ENCODE results near the gene SQSTM1. TPM values are rescaled to one million over a fixed set of nuclear protein-coding genes. Genes with fewer than 3 reads are reported as not detected.

Gene SQSTM1
- total RNA-seq, 1 experiment from 2014 or later: 78.5 TPM

DNA sequence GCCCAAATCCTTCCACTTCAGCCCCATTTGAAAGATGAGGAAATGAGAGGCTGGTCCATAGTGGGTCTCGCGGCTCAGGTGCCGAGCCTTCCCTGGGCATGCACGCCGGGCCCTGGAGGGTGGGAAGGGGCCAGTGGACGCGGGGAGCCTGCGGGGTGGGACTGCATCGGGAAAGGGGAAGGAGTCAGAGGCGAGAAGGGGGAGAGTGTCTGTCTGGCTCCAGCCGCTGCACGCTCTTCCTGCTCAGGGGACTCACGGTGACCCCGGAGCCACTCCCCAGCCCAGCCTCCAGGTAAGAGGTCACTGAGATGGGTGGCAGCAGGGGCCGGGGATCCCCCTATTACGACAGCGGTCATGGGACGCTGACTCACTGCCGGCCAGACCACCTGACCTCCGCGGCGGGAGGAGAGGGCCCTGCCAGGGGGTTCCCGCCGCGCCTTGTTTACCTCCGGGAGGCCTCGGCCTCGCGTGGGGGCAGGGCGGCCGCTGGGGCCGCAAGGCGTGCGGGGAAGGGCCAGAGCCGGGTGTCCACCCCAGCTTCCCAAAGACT, 1.9 kb upstream of the SQSTM1 start:
- Mint-ChIP-seq H3K4me3 (peak overlapping the region; percentile 62), H3K27me3 (ENCODE audit: low read depth) (peaks cover 22% of the 10 kb centered on the region), H3K27ac (no peak overlapping the region), H3K4me1 (peaks cover 41% of the 10 kb centered on the region), H3K36me3 (peaks cover 10% of the 10 kb centered on the region), H3K9me3 (no peaks in the 10 kb centered on the region)
- peak; percentile 7 for ATAC-seq
- ChIA-PET CTCF (interaction anchor here (2.5 kb wide), 1 partner anchor 16 kb away, joined by 20 read pairs; no protein-coding TSS in a partner anchor), POLR2A (interaction anchor here (1.0 kb wide), 1 partner anchor 87 kb away, joined by 3 read pairs; no protein-coding TSS in a partner anchor)
- DNase-seq (ENCODE audit: low spot score): peak; percentile 66
- TF ChIP-seq, protein P1, sequence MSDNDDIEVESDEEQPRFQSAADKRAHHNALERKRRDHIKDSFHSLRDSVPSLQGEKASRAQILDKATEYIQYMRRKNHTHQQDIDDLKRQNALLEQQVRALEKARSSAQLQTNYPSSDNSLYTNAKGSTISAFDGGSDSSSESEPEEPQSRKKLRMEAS (CRISPR knock-in tag; IDR thresholded peaks at IDR 0.05): no peak
- TF ChIP-seq GRHL2 (CRISPR knock-in tag; IDR thresholded peaks at IDR 0.05; ENCODE audit: insufficient replicate concordance, severe bottlenecking): no peak
- TF ChIP-seq, protein P2, sequence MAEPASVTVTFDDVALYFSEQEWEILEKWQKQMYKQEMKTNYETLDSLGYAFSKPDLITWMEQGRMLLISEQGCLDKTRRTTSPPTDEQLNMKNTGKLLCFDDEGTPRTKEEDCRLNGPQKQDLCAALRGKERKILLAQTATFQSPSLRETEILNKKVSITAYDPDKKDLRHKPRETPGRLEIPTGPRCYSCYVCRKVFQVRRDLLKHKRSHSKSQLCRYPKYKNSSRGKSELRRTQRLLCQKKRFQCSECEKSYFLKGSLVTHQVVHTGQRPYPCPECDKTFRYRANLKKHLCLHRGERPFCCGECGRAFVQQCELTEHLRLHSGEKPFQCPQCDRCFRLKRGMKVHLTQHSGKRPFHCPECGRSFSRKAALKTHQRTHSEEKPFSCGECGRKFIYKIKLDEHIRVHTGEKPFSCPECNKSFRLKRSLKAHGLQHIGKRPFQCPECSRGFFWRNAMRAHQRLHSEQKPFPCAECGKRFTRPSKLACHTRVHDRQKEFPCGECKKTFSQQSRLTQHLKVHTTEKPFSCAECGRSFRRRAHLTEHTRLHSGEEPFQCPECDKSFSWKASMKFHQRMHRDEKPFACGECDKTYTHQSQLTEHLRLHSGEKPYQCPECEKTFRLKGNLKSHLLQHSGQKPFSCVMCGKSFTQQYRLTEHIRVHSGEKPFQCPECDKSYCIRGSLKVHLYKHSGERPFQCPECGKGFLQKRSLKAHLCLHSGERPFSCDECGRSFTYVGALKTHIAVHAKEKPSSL (CRISPR knock-in tag; conservative IDR thresholded peaks at IDR 0.05): no peak
- 0 out of 2 replicates have a peak, but pooled peaks have one; percentile 31 for TF ChIP-seq NR2C2 (CRISPR knock-in tag; IDR thresholded peaks at IDR 0.05)
- TF ChIP-seq, protein P3, sequence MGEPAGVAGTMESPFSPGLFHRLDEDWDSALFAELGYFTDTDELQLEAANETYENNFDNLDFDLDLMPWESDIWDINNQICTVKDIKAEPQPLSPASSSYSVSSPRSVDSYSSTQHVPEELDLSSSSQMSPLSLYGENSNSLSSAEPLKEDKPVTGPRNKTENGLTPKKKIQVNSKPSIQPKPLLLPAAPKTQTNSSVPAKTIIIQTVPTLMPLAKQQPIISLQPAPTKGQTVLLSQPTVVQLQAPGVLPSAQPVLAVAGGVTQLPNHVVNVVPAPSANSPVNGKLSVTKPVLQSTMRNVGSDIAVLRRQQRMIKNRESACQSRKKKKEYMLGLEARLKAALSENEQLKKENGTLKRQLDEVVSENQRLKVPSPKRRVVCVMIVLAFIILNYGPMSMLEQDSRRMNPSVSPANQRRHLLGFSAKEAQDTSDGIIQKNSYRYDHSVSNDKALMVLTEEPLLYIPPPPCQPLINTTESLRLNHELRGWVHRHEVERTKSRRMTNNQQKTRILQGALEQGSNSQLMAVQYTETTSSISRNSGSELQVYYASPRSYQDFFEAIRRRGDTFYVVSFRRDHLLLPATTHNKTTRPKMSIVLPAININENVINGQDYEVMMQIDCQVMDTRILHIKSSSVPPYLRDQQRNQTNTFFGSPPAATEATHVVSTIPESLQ (CRISPR knock-in tag; IDR thresholded peaks at IDR 0.05): no peak
- TF ChIP-seq CREB1 (CRISPR knock-in tag; IDR thresholded peaks at IDR 0.05): no peak
- TF ChIP-seq, protein P4, sequence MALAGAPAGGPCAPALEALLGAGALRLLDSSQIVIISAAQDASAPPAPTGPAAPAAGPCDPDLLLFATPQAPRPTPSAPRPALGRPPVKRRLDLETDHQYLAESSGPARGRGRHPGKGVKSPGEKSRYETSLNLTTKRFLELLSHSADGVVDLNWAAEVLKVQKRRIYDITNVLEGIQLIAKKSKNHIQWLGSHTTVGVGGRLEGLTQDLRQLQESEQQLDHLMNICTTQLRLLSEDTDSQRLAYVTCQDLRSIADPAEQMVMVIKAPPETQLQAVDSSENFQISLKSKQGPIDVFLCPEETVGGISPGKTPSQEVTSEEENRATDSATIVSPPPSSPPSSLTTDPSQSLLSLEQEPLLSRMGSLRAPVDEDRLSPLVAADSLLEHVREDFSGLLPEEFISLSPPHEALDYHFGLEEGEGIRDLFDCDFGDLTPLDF (CRISPR knock-in tag; IDR thresholded peaks at IDR 0.05): no peak
- peak; percentile 85 for TF ChIP-seq NFE2L1 (CRISPR knock-in tag; IDR thresholded peaks at IDR 0.05)
- TF ChIP-seq ZNF416 (CRISPR knock-in tag; IDR thresholded peaks at IDR 0.05): no peak
- TF ChIP-seq ZNF232 (CRISPR knock-in tag; IDR thresholded peaks at IDR 0.05): 0 out of 2 replicates have a peak, but pooled peaks have one; percentile 20
- TF ChIP-seq, protein P5, sequence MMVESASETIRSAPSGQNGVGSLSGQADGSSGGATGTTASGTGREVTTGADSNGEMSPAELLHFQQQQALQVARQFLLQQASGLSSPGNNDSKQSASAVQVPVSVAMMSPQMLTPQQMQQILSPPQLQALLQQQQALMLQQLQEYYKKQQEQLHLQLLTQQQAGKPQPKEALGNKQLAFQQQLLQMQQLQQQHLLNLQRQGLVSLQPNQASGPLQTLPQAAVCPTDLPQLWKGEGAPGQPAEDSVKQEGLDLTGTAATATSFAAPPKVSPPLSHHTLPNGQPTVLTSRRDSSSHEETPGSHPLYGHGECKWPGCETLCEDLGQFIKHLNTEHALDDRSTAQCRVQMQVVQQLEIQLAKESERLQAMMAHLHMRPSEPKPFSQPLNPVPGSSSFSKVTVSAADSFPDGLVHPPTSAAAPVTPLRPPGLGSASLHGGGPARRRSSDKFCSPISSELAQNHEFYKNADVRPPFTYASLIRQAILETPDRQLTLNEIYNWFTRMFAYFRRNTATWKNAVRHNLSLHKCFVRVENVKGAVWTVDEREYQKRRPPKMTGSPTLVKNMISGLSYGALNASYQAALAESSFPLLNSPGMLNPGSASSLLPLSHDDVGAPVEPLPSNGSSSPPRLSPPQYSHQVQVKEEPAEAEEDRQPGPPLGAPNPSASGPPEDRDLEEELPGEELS (CRISPR knock-in tag; IDR thresholded peaks at IDR 0.05): no peak
- TF ChIP-seq ZNF396 (CRISPR knock-in tag; IDR thresholded peaks at IDR 0.05; ENCODE audit: borderline replicate concordance): no peak
- 0 out of 2 replicates have a peak, but pooled peaks have one; percentile 53 for TF ChIP-seq RELA (CRISPR knock-in tag; IDR thresholded peaks at IDR 0.05; ENCODE audit: borderline replicate concordance)
- TF ChIP-seq, protein P6, sequence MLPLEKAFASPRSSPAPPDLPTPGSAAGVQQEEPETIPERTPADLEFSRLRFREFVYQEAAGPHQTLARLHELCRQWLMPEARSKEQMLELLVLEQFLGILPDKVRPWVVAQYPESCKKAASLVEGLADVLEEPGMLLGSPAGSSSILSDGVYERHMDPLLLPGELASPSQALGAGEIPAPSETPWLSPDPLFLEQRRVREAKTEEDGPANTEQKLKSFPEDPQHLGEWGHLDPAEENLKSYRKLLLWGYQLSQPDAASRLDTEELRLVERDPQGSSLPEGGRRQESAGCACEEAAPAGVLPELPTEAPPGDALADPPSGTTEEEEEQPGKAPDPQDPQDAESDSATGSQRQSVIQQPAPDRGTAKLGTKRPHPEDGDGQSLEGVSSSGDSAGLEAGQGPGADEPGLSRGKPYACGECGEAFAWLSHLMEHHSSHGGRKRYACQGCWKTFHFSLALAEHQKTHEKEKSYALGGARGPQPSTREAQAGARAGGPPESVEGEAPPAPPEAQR (CRISPR knock-in tag; IDR thresholded peaks at IDR 0.05): no peak
- no peak for TF ChIP-seq ZNF219 (CRISPR knock-in tag; IDR thresholded peaks at IDR 0.05; ENCODE audit: borderline replicate concordance)
- 0 out of 2 replicates have a peak, but pooled peaks have one; percentile 4 for TF ChIP-seq NFYB (CRISPR knock-in tag; conservative IDR thresholded peaks at IDR 0.05; ENCODE audit: low read depth)
- peak; percentile 48; the same call in 1 of the 2 replicates for TF ChIP-seq ETV6 (CRISPR knock-in tag; IDR thresholded peaks at IDR 0.05)
- TF ChIP-seq KAT7 (CRISPR knock-in tag; IDR thresholded peaks at IDR 0.05; ENCODE audit: borderline replicate concordance): no peak
- TF ChIP-seq, protein P7, sequence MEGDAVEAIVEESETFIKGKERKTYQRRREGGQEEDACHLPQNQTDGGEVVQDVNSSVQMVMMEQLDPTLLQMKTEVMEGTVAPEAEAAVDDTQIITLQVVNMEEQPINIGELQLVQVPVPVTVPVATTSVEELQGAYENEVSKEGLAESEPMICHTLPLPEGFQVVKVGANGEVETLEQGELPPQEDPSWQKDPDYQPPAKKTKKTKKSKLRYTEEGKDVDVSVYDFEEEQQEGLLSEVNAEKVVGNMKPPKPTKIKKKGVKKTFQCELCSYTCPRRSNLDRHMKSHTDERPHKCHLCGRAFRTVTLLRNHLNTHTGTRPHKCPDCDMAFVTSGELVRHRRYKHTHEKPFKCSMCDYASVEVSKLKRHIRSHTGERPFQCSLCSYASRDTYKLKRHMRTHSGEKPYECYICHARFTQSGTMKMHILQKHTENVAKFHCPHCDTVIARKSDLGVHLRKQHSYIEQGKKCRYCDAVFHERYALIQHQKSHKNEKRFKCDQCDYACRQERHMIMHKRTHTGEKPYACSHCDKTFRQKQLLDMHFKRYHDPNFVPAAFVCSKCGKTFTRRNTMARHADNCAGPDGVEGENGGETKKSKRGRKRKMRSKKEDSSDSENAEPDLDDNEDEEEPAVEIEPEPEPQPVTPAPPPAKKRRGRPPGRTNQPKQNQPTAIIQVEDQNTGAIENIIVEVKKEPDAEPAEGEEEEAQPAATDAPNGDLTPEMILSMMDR (IDR thresholded peaks at IDR 0.05): no peak
- TF ChIP-seq FOXJ3 (CRISPR knock-in tag; IDR thresholded peaks at IDR 0.05; ENCODE audit: borderline replicate concordance): no peak
- no peak; the same call in 1 of the 2 replicates for TF ChIP-seq CREM (CRISPR knock-in tag; IDR thresholded peaks at IDR 0.05)
- TF ChIP-seq, protein P8, sequence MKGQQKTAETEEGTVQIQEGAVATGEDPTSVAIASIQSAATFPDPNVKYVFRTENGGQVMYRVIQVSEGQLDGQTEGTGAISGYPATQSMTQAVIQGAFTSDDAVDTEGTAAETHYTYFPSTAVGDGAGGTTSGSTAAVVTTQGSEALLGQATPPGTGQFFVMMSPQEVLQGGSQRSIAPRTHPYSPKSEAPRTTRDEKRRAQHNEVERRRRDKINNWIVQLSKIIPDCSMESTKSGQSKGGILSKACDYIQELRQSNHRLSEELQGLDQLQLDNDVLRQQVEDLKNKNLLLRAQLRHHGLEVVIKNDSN (CRISPR knock-in tag; IDR thresholded peaks at IDR 0.05): peak; percentile 85
- TF ChIP-seq, protein P9, sequence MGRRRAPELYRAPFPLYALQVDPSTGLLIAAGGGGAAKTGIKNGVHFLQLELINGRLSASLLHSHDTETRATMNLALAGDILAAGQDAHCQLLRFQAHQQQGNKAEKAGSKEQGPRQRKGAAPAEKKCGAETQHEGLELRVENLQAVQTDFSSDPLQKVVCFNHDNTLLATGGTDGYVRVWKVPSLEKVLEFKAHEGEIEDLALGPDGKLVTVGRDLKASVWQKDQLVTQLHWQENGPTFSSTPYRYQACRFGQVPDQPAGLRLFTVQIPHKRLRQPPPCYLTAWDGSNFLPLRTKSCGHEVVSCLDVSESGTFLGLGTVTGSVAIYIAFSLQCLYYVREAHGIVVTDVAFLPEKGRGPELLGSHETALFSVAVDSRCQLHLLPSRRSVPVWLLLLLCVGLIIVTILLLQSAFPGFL (CRISPR knock-in tag; IDR thresholded peaks at IDR 0.05; ENCODE audit: borderline replicate concordance): no peak

All from WTC11 (cell line).